Islet of Langerhans (tissue), 1 donor: Measurements from ENCODE around the gene CUX1.
"Not testable (repeated sequence)": the region's sequence is repeated elsewhere in the genome, so short reads cannot be mapped to it uniquely, and the experiment has no call there.

Experiments used
- FAIRE-seq: peaks from one replicate; lab custom pipeline; 2011; peaks lifted over from hg19 to GRCh38; lab: Jason Lieb, UNC

CUX1 gene

DNA sequence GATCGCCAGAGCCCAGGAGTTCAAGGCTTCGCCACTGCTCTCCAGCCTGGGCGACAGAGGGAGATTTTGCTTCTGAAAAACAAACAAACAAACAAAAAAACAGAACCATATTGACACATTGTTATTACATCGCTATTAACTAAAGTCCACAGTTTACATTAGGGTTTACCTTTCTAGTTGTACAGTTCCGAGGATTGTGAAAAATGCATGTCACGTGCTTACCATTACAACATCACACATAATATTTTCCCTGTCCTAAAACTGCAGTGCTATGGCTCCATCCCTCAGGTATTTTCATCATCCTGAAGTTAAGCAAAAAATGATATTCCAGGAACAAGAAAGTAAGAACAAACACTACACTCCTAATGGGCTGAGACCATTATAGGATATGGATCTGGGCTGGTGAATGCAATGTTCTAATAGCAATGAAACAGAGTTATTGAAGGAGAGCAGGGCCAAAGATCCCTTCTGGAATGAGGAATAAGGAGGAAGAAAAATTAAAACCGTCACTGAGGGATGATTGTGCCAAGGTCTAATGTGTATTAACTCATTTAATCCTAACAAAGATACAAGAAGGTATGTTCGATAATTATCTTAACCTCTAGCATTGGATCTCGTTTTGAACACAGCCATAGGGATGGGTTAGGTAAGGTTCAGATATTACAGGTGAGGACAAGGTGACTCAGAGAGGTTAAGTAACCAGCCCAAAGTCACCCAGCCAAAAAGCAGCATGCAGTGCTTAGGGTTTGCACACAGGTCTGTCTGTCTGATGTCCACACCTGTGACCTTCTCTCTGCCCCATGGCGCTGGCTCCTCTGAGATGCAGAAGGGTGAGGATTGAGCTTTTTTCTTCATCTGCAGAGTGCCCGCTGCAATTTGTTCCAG, 14.0 kb upstream of the CUX1 start:
- no peak for FAIRE-seq

DNA sequence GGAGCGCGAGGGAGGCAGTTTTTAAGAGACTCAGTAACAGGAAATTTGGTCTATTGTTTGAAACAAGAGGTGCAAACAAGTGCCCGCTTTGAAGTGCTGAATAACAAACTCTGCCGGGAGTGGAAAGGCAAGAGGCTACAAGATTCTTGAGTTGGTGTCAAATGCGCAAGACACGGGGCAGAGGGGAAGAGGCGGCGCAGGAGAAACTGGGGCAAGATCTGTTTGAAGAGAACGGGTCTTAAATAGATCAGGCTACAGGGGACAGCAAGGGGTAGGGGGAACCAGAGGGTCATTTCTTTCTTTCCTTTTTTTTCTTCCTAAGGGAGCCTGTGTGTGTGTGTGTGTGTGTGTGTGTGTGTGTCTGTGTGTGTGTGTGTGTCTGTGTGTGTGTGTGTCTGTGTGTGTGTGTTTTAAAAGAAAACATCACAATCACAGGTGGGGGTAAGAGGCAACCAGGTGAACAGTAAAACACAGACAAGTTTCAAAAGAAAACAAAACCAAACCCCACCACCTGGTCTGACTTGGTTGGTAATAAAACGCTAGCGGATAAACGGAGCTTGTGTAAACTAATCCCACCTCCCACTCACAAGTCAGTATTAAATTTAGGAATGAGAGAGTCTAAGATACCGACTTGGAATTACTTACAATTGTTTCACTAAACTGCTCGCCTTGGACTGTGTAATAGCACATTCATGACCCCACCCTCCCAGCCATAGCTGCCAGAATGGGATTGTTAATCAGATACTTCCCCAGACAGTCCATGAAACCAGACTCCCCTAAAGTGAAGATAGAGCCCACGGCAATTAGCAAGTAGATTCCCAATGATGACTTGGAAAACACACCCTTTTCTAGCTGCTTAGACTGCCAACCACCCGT, 13.1 kb upstream of the CUX1 start:
- no peak for FAIRE-seq

GRCh38 chr7:101804967-101805366, 12.5 kb upstream of the CUX1 start:
- no peak for FAIRE-seq

- no peak for FAIRE-seq
These were observed 4.8 kb upstream of the CUX1 start for GRCh38 chr7:101812595-101812994.

DNA sequence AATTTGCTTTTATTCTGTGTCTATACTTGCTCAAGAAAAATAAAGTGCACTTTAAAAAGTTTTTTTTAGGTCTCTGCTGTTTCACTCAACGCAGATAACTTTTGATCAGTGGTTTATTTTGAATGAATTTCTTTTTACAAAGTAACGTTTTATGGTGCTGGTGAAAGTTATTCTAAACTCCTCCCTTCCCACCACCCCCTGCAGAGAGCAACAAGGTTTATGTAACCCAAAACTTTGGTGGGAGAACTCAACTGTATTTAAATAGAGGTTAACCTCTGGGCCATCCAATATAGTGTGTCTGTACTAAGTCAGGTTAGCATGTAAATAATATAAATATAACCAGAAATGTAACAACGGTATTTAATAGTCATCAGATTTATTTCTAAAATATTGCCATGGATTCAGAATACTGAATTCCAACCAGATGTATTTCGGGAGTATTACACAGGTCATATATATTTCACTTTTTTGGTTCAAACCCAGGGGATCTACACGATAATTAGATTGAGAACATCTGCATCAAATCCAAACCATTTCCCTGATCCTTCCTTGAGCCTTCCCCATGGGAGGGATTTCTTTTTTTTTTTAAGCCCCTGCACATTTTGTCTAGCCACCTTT, 3.9 kb upstream of the CUX1 start:
- FAIRE-seq, result no peak

- FAIRE-seq, result no peak
These were observed 3.1 kb upstream of the CUX1 start for GRCh38 chr7:101814081-101814990.

DNA sequence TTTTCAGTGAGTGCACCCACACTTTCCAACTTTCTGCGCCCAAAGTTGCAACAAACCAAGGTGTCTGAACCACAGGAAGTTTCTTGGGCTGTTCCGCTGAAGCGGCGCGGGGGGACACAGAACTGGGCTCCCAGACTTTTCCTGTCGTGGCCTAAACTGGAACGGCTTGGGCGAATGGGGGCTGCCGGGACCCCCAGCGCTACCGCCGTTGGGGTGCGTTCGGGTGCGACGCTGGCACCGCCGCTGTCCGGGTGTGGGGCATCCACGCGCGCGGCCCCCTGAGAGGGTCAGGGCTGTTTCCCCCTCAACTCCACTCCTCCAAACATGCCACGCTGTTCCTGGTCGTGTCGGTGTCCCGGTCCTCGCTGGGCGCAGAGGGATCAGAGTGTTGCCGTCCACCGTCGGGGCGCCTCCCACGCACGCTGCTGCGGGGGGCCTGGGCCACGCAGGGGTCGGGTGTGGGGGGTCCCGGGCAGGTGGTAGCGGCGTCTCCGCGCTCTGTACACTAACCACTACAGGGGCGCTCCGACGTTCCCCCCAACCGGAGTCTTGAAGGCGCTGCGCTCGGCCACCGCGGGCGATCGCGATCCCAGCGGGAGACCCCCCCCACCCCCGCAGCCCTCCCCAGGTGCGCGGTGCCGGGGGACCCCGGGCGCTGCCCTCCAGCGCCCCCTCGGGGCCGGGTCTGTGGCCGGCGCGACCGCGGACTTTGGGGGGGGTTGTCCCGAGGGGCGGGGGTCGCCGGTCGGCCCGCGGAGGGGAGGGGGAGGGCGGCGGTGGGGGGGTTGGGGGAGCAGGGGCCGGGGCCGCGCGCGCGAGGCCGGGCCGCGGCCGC, 2.2 kb upstream of the CUX1 start:
- FAIRE-seq, result no peak

DNA sequence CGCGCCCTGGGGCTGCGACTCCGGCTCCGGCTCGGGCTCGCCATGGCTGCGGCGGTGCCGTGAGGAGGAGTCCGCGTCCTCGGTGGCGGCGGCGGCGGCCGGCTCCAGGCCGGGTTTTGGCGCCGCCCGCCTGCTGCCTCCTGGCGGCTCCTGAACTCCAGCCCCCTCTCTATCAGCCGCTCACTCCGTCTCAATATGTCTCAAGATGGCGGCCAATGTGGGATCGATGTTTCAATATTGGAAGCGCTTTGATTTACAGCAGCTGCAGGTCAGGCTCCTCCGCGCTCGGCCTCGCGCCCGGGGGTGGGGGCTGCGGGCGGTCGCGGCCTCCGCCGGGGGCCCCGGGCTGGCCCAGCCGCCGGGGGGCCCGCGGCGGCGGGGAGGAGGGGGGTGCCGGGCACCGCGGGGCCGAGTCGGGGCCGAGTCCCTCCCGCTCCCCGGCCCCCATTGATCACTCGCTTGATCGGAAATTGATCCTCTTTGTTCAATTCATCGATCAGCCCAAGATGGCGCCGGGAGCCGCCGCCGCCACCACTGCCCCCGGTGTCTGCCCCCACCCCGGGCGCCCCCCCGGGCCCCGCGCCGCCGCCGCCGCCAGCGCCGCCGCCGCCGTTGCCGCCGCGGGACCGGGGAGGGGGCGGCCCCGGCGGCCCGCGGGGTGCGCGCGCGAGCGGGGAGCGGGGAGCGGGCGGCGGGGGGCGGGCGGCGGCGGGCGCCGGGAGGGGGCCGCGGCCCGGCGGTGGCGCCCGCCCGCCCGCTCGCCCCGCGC, 1.4 kb upstream of the CUX1 start:
- no peak for FAIRE-seq

DNA sequence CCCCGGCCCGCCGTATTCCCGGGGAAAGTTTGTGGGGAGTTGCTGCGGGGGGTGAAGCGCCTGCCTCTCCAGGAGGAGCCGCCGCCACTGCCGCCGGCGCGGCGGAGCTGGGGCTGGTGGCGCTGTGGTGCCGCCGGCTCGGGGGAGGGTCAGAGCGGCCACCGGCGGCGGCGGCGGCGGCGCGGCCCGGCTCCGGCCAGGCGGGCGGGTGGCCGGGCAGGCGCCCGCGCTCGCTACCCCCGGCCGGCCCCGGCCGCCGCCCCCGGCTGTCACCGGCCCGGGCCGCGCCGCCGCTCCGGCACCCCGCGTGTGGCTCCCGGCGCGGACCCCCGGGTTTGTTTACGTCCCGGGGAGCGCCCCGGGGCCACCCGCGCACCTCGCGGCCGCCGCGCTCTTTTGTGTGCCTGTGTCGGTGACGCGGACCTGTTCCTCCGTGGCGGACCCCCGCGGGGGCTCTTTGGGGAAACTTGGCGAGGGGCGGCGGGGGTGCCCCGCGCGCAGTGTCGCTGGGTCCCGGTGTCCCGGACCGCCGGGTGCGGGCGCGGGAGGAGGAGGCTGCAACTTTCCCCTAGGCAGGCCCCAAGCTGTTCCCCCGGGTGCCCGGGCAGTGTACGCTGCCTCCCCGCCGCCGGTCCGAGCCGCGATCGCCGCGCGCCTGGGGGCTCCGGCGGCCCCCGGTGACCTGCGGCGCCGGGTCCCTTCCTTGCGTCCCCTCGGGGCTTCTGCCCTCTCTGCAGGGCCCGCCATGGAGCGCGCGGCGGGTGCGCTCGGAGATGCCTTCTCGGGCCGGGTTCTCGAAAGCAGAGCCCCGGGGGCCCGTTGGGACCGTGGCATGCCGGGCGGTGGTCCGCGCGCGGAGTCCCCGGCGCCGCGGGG, 593 bp upstream of the CUX1 start:
- no peak for FAIRE-seq

DNA sequence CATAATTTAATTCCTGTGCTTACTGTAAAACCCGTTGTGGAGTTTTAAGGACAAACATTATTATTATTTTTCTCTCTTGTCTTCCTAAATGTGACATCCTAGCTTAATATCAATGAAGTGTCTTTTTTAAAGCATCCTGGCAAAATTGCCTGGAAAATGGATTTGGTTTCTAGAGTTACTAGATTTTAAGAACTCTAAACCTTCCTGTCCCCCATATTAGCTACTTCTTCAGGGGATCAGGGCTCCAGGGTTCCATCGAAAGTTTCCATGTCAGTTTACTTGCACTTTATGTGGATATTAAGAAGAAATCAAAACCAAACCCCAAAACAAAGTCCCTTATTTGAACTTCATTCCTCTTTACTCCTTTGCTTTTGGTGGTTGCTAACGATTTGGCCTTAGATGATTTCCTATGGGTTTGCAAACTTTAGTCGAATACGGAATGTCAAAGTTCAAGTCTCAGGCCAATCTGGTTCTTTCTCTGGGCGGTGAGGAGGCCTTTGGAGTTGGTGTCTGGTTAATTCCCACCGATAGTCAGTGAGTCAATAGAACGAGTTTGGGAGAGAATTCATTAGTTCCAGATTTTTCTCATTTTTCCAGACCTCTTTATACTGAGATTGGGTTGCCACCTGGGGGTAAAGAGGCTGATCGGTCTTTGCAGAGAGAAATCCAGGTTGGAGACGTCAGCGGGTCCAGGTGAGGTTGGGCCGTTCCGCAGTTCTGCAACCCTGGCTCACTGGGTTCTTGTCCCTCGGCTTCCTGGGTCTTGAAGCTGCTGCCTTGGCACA, 1.1 kb downstream of the CUX1 start:
- FAIRE-seq, result no peak

DNA sequence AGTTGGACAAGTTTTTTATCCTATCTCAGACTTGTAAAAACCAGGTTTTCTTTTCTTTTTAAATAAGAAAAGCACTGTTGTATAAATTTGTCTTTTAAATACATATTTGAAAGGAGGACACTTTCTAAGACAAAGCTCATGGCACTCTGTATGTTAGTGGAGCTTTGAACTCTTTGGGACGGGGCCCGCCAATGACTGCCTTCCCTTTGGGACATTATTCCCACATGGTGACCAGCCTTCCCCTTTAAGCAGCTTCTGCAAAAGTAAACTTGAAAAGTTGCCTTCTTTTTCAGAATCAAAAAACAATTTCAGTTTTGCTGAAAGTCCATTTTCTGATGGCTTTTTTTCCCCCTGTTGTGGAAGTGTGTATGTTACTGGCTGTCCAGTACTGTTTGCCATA, 1.8 kb downstream of the CUX1 start:
- no peak for FAIRE-seq

DNA sequence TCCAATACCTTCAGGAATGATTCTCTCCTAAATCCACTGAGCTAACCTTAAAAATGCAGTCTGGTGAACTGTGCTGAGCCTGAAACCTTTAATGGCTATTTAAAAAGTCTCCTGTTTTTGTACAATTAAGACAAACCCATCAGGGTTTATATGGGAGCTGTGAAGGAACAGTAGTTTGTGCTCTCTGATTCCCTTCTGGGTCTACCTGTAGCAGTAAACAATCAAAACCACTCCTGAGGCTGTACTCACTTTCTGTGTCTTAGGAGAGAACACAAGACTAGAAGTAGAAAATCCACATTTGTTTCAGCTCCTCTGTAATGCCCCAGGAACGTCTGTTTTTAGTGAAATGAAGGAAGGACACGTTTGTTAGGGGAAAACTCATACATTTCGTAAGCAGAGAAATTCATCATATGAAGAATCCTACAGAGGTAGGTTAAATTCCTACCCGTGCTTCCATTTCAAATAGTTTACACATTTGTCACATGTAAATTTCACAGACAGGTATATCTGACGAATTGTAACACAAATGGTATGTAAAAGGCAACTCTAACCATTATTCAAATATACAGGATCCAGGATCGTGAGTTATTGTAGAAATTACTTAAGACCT, 2.6 kb downstream of the CUX1 start:
- no peak for FAIRE-seq

- FAIRE-seq, result no peak
These were observed 3.3 kb downstream of the CUX1 start for GRCh38 chr7:101820703-101821102.

DNA sequence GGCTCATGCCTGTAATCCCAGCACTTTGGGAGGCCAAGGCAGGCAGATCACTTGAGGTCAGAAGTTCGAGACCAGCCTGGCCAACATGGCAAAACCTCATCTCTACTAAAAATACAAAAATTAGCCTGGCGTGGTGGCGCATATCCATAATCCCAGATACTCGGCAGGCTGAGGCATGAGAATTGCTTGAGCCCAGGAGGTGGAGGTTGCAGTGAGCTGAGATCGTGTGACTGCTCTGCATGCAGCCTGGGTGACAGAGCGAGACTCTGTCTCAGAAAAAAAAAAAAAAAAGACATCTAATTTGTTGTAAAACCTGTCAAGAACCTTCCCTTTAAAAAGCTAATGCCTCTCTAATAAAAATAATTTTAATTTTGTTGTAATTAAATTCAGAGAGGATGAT, 5.2 kb downstream of the CUX1 start:
- not testable (repeated sequence) for FAIRE-seq

GRCh38 chr7:101823096-101823495, 5.7 kb downstream of the CUX1 start:
- no peak for FAIRE-seq

GRCh38 chr7:101823596-101823995, 6.2 kb downstream of the CUX1 start:
- no peak for FAIRE-seq

- no peak for FAIRE-seq
These were observed 7.0 kb downstream of the CUX1 start for GRCh38 chr7:101824440-101824839.
